GM18499 (cell line): Measurements from ENCODE around the gene HIGD1C.
"Not testable (repeated sequence)": the region's sequence is repeated elsewhere in the genome, so short reads cannot be mapped to it uniquely, and the experiment has no call there.

Experiments
- ATAC-seq: cut with Tn5 transposase; IDR thresholded peaks from one replicate; pipeline ENCODE4 v1.9.1; 2021; ENCODE audit warnings: moderate number of reproducible peaks; ENCODE audit not compliant: insufficient read depth, unreplicated experiment

The HIGD1C gene

DNA sequence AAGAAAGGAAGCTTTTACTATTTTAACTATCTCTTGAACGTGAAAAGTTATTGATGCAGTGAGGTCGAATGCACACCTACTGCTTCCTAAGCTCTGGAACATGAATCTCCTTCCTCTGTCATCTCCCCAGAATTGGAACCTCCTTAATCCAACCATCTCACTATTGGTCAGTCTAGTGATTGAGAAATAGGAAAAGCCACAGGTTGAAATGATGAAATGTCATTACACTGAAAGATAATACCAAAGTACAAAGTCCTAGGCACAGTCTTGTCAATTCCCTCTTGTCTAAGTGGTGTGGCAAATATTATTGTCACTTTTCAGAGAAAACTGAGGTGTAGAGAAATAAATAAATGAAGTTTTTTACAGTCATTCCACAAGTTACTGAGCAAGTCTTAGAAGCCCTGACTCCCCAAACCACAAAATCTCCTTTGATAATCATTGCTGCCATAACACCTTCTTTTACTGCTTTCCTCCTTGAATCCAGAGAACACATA lies 19.5 kb upstream of the HIGD1C start:
- no peak for ATAC-seq

DNA sequence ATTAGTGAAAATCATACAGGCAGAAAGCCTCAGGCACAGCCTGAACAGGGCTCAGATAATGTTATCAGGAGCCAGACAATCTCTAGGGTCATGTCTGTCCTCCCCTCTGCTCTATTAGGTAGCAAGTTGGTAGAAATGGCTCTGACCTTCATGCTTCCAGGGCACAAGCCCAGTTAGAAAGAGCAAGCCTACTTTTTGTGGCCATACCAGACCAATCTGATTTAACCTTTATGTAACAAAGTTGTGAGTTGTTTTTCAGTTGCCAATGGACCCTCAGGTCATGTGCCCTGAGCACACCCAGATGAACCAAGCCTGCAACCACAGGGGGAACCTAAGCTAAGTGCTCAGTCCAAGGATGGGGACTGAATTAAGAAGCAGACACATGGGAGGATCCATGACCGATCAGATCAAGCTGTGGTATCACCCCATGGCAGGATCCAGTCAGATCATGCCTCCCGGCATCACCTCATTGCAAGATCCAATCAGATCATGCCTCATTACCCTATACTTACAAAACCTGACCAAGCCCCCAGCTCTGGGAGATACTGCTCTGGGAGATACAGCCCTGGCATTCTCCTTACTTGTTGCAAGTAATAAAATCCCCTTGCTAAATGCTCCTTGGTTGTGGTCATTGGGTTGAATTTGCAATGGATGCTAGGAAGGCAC lies 18.8 kb upstream of the HIGD1C start:
- ATAC-seq: no peak

- no peak for ATAC-seq
These were observed 17.9 kb upstream of the HIGD1C start for GRCh38 chr12:50934371-50934851.

- ATAC-seq: no peak
These were observed 17.1 kb upstream of the HIGD1C start for GRCh38 chr12:50934981-50935807.

DNA sequence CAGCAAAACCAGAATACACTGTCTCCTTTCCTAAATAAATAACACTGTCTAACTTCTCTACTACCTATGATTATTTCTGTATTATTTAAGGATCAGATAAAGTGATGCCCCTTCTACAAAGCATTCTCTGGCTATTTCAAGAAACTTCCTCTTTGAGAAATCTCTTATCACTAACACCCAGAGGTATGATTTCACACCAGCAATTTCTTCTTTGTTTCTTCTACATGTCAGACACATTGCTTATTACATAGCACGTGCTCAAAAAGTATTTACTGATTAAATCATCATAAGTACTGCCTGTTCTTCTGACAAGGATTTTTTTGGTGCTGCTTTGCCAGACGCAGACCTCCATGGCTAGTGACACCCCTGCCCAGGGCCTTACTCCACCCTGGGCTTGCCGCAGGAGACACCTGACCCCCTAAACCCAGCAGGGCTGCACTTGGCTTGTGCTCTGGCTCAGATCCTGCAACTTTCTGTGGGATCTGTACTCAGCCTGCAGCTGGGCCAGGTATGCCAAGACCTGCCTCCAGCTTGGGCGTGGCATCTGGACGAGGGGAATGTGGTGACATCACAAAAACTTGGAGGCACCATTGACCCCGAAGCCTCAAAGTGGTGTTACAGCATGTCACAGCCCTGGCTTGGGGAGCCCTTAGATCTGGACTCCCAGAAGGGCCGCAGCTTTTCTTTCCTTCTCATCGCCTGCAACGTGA lies 15.4 kb upstream of the HIGD1C start:
- ATAC-seq: no peak

DNA sequence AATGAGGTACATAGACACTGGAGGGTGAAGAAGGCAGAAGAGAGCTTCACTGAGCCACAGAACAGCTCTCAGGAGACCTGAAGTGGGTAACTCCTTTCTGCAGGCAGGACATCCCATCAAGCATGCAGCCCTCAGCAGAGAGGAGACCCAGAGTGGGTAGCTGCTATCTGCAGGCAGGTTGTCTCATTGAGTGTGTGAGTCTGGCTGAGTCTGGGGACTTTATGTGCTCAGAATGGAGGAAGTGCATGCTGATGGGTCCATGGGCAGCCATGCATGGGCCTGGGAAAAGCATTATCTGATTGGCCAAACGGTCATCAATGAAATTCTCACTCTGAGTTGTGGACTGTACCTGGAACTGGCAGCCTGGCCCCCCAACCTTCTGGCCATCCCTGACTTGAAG lies 14.7 kb upstream of the HIGD1C start:
- ATAC-seq: no peak

DNA sequence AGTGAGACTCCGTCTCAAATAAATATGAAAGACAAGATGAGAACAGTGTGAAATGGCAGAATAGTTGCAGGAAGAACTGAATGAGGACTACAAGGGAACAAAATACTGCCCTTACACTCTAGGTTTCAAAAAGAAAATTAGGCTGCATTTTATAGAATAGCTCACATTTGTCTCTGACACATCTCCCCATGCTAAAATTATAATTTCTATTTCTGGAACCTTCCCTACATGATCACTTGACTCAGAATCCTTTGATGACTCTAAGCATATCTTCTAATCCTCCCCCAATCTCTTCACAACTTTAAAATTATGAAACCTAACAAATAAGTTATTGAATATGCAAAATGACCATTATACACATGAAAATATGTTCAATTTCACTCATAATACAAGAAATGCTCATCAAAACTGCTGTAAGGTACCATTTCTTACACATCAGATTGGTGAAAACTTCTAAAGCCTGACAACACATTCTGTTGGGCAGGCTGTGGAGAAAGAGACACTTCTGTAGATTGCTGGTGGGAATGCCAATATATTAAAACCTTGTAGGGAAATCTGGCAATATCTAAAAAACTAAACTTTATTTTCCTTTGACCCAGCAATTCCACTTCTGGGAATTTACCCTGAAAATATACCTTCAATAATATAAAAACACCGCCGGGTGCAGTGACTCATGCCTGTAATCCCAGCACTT lies 4.3 kb upstream of the HIGD1C start:
- ATAC-seq: no peak

- no peak for ATAC-seq
These were observed 3.5 kb upstream of the HIGD1C start for GRCh38 chr12:50948798-50949197.

- ATAC-seq: no peak
These were observed 2.5 kb upstream of the HIGD1C start for GRCh38 chr12:50949801-50950302.

DNA sequence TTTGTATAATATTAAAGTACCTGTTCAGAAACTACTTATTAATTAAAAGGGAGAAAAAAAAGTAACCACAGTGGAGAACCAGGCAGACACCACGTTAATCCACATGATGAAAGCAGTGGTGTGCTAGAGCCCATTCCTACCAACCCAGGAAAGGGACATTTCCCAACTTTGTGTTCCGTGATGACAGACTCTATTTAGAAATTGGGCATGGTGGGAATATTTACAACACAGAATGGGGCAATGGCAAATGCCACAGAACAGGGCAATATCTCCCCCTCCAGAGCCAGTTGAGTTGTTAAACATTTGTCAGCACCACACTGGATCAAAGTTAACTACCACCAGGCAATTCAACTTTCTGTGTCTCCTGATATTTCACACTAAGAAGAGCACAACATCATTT lies 1.2 kb upstream of the HIGD1C start:
- no peak for ATAC-seq

DNA sequence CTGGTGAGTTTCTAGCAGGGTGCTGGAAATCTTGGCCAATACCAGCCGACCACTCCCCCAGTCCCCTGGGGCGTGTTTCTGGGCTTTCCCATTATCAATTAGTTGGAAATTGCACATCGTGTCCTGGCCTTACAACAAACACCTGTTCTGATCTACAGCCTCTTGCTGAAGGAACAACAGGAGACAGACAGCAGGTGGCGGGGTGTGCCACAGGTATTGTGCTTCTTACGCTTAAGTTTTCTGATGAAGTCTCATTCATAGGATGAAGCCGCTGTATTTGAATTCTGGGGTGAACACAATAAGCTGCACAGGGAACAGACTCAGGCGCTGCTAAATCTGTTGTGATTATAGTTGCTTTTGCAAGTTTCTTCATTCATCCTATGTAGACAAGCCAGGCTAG lies 703 bp downstream of the HIGD1C start:
- ATAC-seq: no peak

GRCh38 chr12:50954789-50955188 lies 2.4 kb downstream of the HIGD1C start:
- not testable (repeated sequence) for ATAC-seq

DNA sequence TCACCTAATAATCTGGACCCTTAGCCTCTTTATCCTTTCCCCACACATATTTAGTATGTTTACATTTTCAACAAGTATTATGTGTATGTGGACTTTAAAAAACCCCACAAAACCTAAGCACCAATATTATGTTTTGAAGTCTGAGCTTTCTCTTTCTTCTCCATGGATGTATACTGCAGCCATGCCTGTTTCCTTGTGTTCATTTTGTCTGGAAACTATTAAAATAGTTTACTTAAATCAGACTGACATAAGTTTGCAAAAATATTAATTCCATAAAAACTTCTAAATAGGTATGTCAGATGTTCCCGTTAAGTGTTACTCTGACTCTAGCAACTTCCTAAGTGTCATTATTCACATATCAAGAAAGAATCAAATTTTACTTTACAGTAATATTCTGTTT lies 2.9 kb downstream of the HIGD1C start:
- ATAC-seq: no peak

- ATAC-seq: no peak
These were observed 3.4 kb downstream of the HIGD1C start for GRCh38 chr12:50955697-50956096.

- no peak for ATAC-seq
These were observed 7.8 kb downstream of the HIGD1C start for GRCh38 chr12:50960130-50960529.

GRCh38 chr12:50961708-50962107 lies 9.4 kb downstream of the HIGD1C start:
- ATAC-seq: no peak

- ATAC-seq: no peak
These were observed 12.1 kb downstream of the HIGD1C start for GRCh38 chr12:50964432-50964831.

GRCh38 chr12:50971946-50972345 lies 19.6 kb downstream of the HIGD1C start:
- ATAC-seq: no peak

- no peak for ATAC-seq
These were observed 27.2 kb downstream of the HIGD1C start for GRCh38 chr12:50979369-50980052.

- ATAC-seq: no peak
These were observed 28.2 kb downstream of the HIGD1C start for GRCh38 chr12:50980545-50980944.
